GM12878 (cell line): Measurements from ENCODE around the gene PROKR1.

Experiments used
- CTCF ChIP-seq, 3 experiments: IDR thresholded peaks in 2 of 3; conservative IDR thresholded peaks in 1 of 3; 2 replicates each; pipeline ENCODE4 v1.5.1; 2011; ENCODE audit warnings: low read depth in 3 of 3, low read length in 3 of 3, mild to moderate bottlenecking in 3 of 3, control low read depth in 2 of 3, moderate library complexity in 2 of 3, inconsistent platforms in 1 of 3, mixed read lengths in 1 of 3; ENCODE audit not compliant: control insufficient read depth in 2 of 3, insufficient read depth in 1 of 3; ENCODE audit errors: extremely low read depth in 1 of 3
- NR2C1 ChIP-seq: fragments of 450-650 bp; IDR thresholded peaks from 2 replicates; pipeline ENCODE4 v1.6.1; 2017; ENCODE audit warnings: antibody characterized with exemption, mild to moderate bottlenecking, moderate library complexity
- POLR2A ChIP-seq: IDR thresholded peaks from 2 replicates; pipeline ENCODE4 v1.6.1; 2011; ENCODE audit warnings: low read depth, mild to moderate bottlenecking, low read length
- POLR2AphosphoS5 ChIP-seq: IDR thresholded peaks from 2 replicates; pipeline ENCODE4 v1.6.1; 2011; ENCODE audit warnings: mild to moderate bottlenecking, low read length, inconsistent platforms
- RAD21 ChIP-seq: IDR thresholded peaks from 2 replicates; pipeline ENCODE4 v1.6.1; 2011; ENCODE audit warnings: mild to moderate bottlenecking, low read depth, low read length, moderate library complexity; ENCODE audit not compliant: insufficient read depth
- REST ChIP-seq: IDR thresholded peaks from 2 replicates; pipeline ENCODE4 v1.6.1; 2012; ENCODE audit warnings: mild to moderate bottlenecking, low read depth, low read length
- SREBF2 ChIP-seq: IDR thresholded peaks from 2 replicates; pipeline ENCODE4 v1.6.1; 2012; ENCODE audit warnings: mild to moderate bottlenecking, low read length
- STAT3 ChIP-seq: IDR thresholded peaks from 2 replicates; pipeline ENCODE4 v1.6.1; 2011; ENCODE audit warnings: low read depth, low read length, improper control_type of control experiment
- USF1 ChIP-seq: IDR thresholded peaks from 2 replicates; pipeline ENCODE4 v1.6.1; 2011; ENCODE audit warnings: borderline replicate concordance, low read depth, mild to moderate bottlenecking, moderate library complexity, mixed read lengths, low read length; ENCODE audit not compliant: insufficient read depth; ENCODE audit errors: extremely low read length
- YY1 ChIP-seq: IDR thresholded peaks from 2 replicates; pipeline ENCODE4 v1.6.1; 2011; ENCODE audit warnings: low read depth, mild to moderate bottlenecking, low read length

GRCh38 chr2:68659081-68659480 lies 15.7 kb downstream of the PROKR1 start:
- no peak for TF ChIP-seq REST
- no peak for TF ChIP-seq STAT3
- TF ChIP-seq POLR2A, result no peak
- TF ChIP-seq SREBF2, result no peak
- TF ChIP-seq USF1, result no peak
- TF ChIP-seq POLR2AphosphoS5, result no peak
- no peak for TF ChIP-seq NR2C1
- no peak for TF ChIP-seq RAD21
- TF ChIP-seq YY1, result no peak
- TF ChIP-seq CTCF (IDR thresholded peaks at IDR 0.05 in 2 of 3, conservative IDR thresholded peaks at IDR 0.05 in 1 of 3; ENCODE audit: control insufficient read depth in 2 of 3, extremely low read depth in 1 of 3, insufficient read depth in 1 of 3, low read depth in 3 of 3, low read length in 3 of 3), result no peak
